ENCODE data around the gene THSD4. TPM values are rescaled to one million over a fixed set of nuclear protein-coding genes. Genes with fewer than 3 reads are reported as not detected.

The THSD4 gene
- total RNA-seq, 2 experiments from 2014 or later, result not detected

DNA sequence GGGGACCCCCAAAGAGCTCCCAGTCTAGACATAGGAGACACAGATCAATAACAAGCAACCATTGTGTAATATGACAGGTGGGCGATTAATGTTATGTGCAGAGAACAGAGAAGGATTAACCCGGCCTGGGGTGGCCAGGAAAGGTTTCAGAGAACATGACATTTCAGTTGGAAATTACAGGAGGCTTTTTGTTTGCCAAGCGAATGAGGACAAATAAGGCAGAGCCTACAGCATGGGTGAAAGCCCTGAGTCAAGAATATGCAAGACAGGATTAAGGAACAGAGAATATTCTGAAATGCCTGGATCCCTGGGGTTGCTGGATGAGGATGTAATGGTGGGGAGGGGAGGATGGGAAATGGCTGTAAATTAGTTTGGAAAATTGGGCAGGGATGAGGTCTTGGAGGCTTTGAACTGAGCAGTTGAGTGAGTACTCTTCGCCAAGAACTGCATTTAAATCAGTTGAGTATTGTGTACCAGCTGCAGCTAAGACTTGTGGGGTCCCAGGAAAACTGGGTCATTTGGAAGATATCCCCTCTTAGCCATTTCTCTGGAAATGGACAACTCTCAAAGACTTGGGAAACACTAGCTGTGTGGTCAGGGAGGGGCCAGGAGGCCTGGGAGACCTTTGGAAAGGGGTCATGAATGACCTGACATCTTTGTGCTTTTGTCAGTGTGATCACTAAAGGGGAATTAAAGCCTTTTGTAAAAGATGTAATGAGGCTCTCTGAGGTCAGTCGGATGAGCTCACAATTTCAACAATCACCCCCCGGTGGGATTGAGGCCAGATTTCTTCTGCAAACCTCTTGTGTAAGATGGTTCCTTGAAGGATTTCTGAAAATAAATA lies 496.5 kb downstream of the THSD4 start:
- peaks cover 7% of the 10 kb centered on the region for H3K27me3 Mint-ChIP-seq
- no peak overlapping the region for H3K27ac Mint-ChIP-seq
- H3K4me1 Mint-ChIP-seq (ENCODE audit: low read depth), result no peaks in the 10 kb centered on the region
- H3K4me3 Mint-ChIP-seq, result no peak overlapping the region
- no peak for DNase-seq
- no peaks in the 10 kb centered on the region for H3K9me3 Mint-ChIP-seq
- TF ChIP-seq, protein P1, sequence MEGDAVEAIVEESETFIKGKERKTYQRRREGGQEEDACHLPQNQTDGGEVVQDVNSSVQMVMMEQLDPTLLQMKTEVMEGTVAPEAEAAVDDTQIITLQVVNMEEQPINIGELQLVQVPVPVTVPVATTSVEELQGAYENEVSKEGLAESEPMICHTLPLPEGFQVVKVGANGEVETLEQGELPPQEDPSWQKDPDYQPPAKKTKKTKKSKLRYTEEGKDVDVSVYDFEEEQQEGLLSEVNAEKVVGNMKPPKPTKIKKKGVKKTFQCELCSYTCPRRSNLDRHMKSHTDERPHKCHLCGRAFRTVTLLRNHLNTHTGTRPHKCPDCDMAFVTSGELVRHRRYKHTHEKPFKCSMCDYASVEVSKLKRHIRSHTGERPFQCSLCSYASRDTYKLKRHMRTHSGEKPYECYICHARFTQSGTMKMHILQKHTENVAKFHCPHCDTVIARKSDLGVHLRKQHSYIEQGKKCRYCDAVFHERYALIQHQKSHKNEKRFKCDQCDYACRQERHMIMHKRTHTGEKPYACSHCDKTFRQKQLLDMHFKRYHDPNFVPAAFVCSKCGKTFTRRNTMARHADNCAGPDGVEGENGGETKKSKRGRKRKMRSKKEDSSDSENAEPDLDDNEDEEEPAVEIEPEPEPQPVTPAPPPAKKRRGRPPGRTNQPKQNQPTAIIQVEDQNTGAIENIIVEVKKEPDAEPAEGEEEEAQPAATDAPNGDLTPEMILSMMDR (IDR thresholded peaks at IDR 0.05), result no peak
- POLR2A ChIA-PET, result interaction anchor here (0.6 kb wide), 1 partner anchor 18 kb away, joined by 3 read pairs; no protein-coding TSS in a partner anchor
- CTCF ChIA-PET, result no interaction called here
- no peak for ATAC-seq
- H3K36me3 Mint-ChIP-seq (ENCODE audit: low read depth), result no peaks in the 10 kb centered on the region
- intact Hi-C loops (cut with micrococcal nuclease), result no loop called here

DNA sequence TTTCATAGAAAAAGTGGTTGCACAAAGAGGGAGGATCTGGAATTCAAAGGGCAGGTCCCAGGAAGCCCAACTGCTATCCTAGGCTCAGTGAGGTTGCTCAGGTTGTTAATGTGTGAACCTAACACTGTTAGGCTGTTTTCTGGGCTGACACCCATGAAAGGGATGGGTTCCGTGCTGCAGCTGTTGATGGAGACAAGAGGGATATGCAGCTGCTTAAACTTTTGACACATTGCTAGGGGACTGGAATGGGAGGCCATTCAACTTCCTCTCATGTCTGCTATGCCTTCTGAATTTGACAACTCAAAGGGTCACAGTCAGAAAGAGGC lies 497.1 kb downstream of the THSD4 start:
- H3K27ac Mint-ChIP-seq, result no peak overlapping the region
- intact Hi-C loops (cut with micrococcal nuclease), result no loop called here
- no peaks in the 10 kb centered on the region for H3K9me3 Mint-ChIP-seq
- H3K36me3 Mint-ChIP-seq (ENCODE audit: low read depth), result no peaks in the 10 kb centered on the region
- ATAC-seq (no peak), DNase-seq (no peak)
- H3K27me3 Mint-ChIP-seq, result peaks cover 7% of the 10 kb centered on the region
- TF ChIP-seq, protein P1 (IDR thresholded peaks at IDR 0.05), result no peak
- H3K4me1 Mint-ChIP-seq (ENCODE audit: low read depth), result no peaks in the 10 kb centered on the region
- CTCF ChIA-PET, result no interaction called here
- POLR2A ChIA-PET, result interaction anchor here (0.6 kb wide), 1 partner anchor 19 kb away, joined by 3 read pairs; no protein-coding TSS in a partner anchor
- no peak overlapping the region for H3K4me3 Mint-ChIP-seq

DNA sequence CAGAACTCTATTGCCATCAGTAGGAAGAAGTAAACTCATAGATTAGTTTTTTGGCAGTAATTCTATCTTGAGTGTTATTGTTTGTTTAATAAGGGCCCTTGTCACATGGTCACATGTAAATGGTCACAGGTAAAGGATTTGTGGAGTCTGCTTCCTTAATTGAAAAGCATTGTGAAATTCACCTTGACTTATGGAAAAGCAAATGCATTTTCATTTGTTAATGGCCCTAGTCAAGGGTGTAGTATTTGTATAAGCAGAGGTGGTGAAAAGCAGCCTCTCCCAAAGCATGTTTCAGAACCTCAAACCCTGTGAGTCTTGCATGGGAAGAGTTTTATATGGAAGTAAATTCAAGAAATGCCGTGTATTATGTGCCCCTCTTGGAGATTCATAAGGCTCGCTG lies 497.6 kb downstream of the THSD4 start:
- DNase-seq (no peak), ATAC-seq (no peak)
- Mint-ChIP-seq H3K27me3 (peaks cover 4% of the 10 kb centered on the region), H3K36me3 (ENCODE audit: low read depth) (no peaks in the 10 kb centered on the region), H3K4me3 (no peak overlapping the region), H3K9me3 (no peaks in the 10 kb centered on the region), H3K27ac (no peak overlapping the region), H3K4me1 (ENCODE audit: low read depth) (no peaks in the 10 kb centered on the region)
- ChIA-PET POLR2A (interaction anchor here (0.6 kb wide), 1 partner anchor 19 kb away, joined by 3 read pairs; no protein-coding TSS in a partner anchor), CTCF (no interaction called here)
- TF ChIP-seq, protein P1 (IDR thresholded peaks at IDR 0.05), result no peak
- intact Hi-C loops (cut with micrococcal nuclease), result no loop called here

DNA sequence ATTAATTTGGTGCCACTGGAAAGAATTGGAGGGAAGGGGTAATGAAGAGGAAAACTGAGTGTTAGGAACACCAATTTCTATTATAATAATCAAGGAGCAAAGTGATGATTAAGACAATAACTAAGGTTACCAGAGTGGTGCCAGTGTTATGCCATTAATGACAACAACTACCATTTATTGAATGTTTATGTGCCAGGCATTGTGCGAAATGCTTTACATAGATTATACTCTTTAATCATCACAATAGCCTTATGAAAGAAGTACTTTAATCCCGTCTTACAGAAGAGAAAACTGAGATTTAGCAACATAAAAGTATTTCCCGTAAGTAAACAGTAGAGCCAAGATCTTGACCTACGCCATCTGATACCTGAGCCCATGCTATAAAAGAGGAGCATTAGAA lies 507.8 kb downstream of the THSD4 start:
- ChIA-PET CTCF (no interaction called here), POLR2A (no interaction called here)
- intact Hi-C loops (cut with micrococcal nuclease), result no loop called here
- TF ChIP-seq, protein P1 (IDR thresholded peaks at IDR 0.05), result no peak
- Mint-ChIP-seq H3K36me3 (ENCODE audit: low read depth) (no peaks in the 10 kb centered on the region), H3K4me3 (no peak overlapping the region), H3K4me1 (ENCODE audit: low read depth) (no peaks in the 10 kb centered on the region), H3K9me3 (no peaks in the 10 kb centered on the region), H3K27ac (no peak overlapping the region), H3K27me3 (peaks cover 6% of the 10 kb centered on the region)
- no peak for DNase-seq
- no peak for ATAC-seq

DNA sequence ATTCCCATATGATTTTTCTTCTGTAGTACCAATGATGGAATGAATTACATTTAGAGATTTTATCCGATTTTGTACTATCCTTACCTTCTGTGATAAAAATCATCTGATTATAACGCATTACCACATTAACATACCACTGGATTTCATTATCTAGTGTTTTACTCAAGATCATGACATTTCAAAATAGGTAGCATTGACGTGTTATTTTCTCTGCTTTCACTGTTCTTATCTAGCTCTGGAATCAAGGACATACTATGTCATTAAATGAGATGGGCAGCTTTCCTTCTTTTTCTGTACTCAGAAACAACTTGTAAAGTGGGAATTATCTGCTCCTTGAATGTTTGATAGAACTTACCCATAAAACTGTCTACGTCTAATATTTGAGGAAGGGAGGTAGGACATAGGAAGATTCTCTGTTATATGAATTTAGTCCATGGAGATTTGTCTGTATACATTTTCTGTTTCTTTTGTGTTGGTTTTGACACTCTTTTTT lies 511.4 kb downstream of the THSD4 start:
- ChIA-PET CTCF (no interaction called here), POLR2A (no interaction called here)
- Mint-ChIP-seq H3K9me3 (no peaks in the 10 kb centered on the region), H3K4me1 (ENCODE audit: low read depth) (no peaks in the 10 kb centered on the region), H3K27ac (no peak overlapping the region), H3K27me3 (peaks cover 8% of the 10 kb centered on the region), H3K36me3 (ENCODE audit: low read depth) (no peaks in the 10 kb centered on the region), H3K4me3 (no peak overlapping the region)
- ATAC-seq (no peak), DNase-seq (no peak)
- TF ChIP-seq, protein P1 (IDR thresholded peaks at IDR 0.05), result no peak
- intact Hi-C loops (cut with micrococcal nuclease), result no loop called here

Measured in activated CD8-positive, alpha-beta T cell treated with anti-CD3 and anti-CD28 coated beads for 36 hours (primary cell).